KMS-11 (cell line): Measurements from ENCODE around the gene FHIT.

Source experiments
- H2AFZ ChIP-seq: fragments of 200-600 bp; sonication (generic); 2 replicates; pipeline ENCODE4 v1.6.1; 2016; ENCODE audit warnings: antibody characterized with exemption, mixed run types, low read depth
- H3K27ac ChIP-seq: fragments of 200-600 bp; sonication (generic); 2 replicates; pipeline ENCODE4 v1.6.1; 2016; ENCODE audit warnings: mild to moderate bottlenecking, mixed run types
- H3K27me3 ChIP-seq: fragments of 200-600 bp; sonication (generic); 2 replicates; pipeline ENCODE4 v1.6.1; 2017; ENCODE audit warnings: mild to moderate bottlenecking, low read depth, mixed run types, moderate library complexity; ENCODE audit not compliant: insufficient read depth
- H3K36me3 ChIP-seq: fragments of 200-600 bp; sonication (generic); 2 replicates; pipeline ENCODE4 v1.6.1; 2017; ENCODE audit warnings: mild to moderate bottlenecking, mixed run types; ENCODE audit not compliant: insufficient read depth
- H3K4me1 ChIP-seq: fragments of 200-600 bp; sonication (generic); 2 replicates; pipeline ENCODE4 v1.6.1; 2016; ENCODE audit warnings: mild to moderate bottlenecking, low read depth, mixed run types; ENCODE audit not compliant: poor library complexity, severe bottlenecking
- H3K4me2 ChIP-seq: fragments of 200-600 bp; sonication (generic); 2 replicates; pipeline ENCODE4 v1.7.0; 2016; ENCODE audit warnings: mild to moderate bottlenecking, mixed run types
- H3K4me3 ChIP-seq: fragments of 200-600 bp; sonication (generic); IDR thresholded peaks from 2 replicates; pipeline ENCODE4 v1.6.1; 2017; ENCODE audit warnings: low read depth, low read length, mixed read lengths; ENCODE audit not compliant: insufficient read depth
- H3K79me2 ChIP-seq: fragments of 200-600 bp; sonication (generic); 2 replicates; pipeline ENCODE4 v1.6.1; 2016; ENCODE audit warnings: low read depth, mixed run types; ENCODE audit not compliant: insufficient read depth
- H3K9ac ChIP-seq: fragments of 200-600 bp; sonication (generic); 2 replicates; pipeline ENCODE4 v1.6.1; 2016; ENCODE audit warnings: mild to moderate bottlenecking, mixed run types
- H4K20me1 ChIP-seq: fragments of 200-600 bp; sonication (generic); 2 replicates; pipeline ENCODE4 v1.6.1; 2016; ENCODE audit warnings: mild to moderate bottlenecking, mixed run types; ENCODE audit not compliant: insufficient read depth
- TF ChIP-seq, protein P1 (sequence below): fragments of 200-600 bp; sonication (generic); conservative IDR thresholded peaks from 2 replicates; pipeline ENCODE4 v1.6.1; 2017; ENCODE audit warnings: low read depth, mild to moderate bottlenecking, antibody characterized with exemption, low read length, moderate library complexity, mixed read lengths

Gene FHIT

GRCh38 chr3:60024400-60024799 is 1226.9 kb downstream of the FHIT start:
- no peak overlapping the region for H3K9ac ChIP-seq
- H3K27ac ChIP-seq = no peak overlapping the region
- no peak overlapping the region for H3K4me3 ChIP-seq
- no peak overlapping the region for H2AFZ ChIP-seq
- H3K27me3 ChIP-seq = no peaks in the 10 kb centered on the region
- H4K20me1 ChIP-seq = no peaks in the 10 kb centered on the region
- no peak overlapping the region for H3K4me2 ChIP-seq
- no peaks in the 10 kb centered on the region for H3K36me3 ChIP-seq
- TF ChIP-seq, protein P1, sequence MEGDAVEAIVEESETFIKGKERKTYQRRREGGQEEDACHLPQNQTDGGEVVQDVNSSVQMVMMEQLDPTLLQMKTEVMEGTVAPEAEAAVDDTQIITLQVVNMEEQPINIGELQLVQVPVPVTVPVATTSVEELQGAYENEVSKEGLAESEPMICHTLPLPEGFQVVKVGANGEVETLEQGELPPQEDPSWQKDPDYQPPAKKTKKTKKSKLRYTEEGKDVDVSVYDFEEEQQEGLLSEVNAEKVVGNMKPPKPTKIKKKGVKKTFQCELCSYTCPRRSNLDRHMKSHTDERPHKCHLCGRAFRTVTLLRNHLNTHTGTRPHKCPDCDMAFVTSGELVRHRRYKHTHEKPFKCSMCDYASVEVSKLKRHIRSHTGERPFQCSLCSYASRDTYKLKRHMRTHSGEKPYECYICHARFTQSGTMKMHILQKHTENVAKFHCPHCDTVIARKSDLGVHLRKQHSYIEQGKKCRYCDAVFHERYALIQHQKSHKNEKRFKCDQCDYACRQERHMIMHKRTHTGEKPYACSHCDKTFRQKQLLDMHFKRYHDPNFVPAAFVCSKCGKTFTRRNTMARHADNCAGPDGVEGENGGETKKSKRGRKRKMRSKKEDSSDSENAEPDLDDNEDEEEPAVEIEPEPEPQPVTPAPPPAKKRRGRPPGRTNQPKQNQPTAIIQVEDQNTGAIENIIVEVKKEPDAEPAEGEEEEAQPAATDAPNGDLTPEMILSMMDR = no peak
- no peaks in the 10 kb centered on the region for H3K4me1 ChIP-seq
- H3K79me2 ChIP-seq = no peaks in the 10 kb centered on the region

DNA sequence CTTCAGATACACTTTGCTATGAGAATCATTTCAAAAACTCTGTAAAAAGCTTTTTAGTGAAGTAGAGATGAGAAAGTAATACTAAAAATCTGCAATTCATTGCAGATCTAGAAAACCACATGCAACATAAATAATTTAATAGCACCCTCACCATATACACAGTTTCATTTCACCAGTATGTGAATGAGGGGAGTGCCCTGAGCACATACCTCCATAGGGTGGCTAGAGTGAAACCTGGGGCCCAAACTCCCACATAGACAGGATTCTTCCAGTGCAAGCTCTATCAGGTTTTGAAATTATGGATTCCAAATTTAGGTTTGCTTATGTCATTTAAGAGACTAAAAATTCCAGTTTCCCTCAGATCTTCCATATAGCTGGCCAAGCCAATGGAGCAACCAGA is 1228.1 kb downstream of the FHIT start:
- no peaks in the 10 kb centered on the region for H3K4me1 ChIP-seq
- H3K4me3 ChIP-seq = no peak overlapping the region
- H3K27me3 ChIP-seq = no peaks in the 10 kb centered on the region
- TF ChIP-seq, protein P1 = no peak
- no peaks in the 10 kb centered on the region for H3K36me3 ChIP-seq
- H4K20me1 ChIP-seq = no peaks in the 10 kb centered on the region
- H3K9ac ChIP-seq = no peak overlapping the region
- H2AFZ ChIP-seq = no peak overlapping the region
- no peaks in the 10 kb centered on the region for H3K79me2 ChIP-seq
- H3K4me2 ChIP-seq = no peak overlapping the region
- H3K27ac ChIP-seq = no peak overlapping the region

- Histone ChIP-seq H3K27ac (no peak overlapping the region), H3K36me3 (no peaks in the 10 kb centered on the region), H3K4me3 (no peak overlapping the region), H2AFZ (no peak overlapping the region), H3K4me2 (no peak overlapping the region), H3K9ac (no peak overlapping the region), H3K4me1 (no peaks in the 10 kb centered on the region), H3K79me2 (no peaks in the 10 kb centered on the region), H4K20me1 (no peaks in the 10 kb centered on the region), H3K27me3 (no peaks in the 10 kb centered on the region)
- TF ChIP-seq, protein P1 = no peak
These were observed 1233.6 kb downstream of the FHIT start for GRCh38 chr3:60017631-60018030.

DNA sequence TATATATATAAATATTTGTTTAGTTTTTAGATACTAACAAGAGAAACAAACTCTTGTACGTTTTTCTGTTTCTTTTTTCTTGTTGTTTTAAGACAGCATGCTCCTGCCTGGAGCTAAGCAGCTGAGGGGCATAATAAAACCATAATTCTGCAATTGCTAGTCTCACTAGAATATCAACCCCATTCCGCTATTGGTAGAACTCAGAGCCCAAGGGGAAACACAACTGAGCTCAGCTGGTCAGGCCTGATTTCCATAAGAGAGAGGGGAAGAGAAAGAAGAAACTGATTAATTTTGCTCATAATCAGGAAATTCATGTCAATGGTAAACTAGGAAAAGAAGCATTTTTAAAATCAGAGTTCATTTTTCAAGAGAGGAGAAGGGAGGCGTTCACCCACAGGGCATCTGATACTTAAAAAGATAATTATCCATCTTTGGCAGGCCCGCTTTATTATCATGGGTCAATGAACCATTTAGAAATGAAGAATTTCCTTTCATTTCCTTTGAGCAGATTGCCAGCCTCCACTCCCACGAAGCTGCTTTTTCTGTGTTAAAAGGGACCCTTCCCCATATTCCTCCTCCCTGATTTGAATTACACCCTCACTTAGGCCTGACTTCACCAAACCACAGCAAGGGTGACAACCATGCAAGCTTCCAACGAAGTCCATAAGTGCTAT is 1236.1 kb downstream of the FHIT start:
- Histone ChIP-seq H3K4me2 (no peak overlapping the region), H3K9ac (no peak overlapping the region), H2AFZ (no peak overlapping the region), H3K4me3 (no peak overlapping the region), H3K27me3 (no peaks in the 10 kb centered on the region), H3K36me3 (no peaks in the 10 kb centered on the region), H3K27ac (no peak overlapping the region), H3K4me1 (no peaks in the 10 kb centered on the region), H3K79me2 (no peaks in the 10 kb centered on the region), H4K20me1 (no peaks in the 10 kb centered on the region)
- TF ChIP-seq, protein P1 = no peak
